Smooth muscle cell of the brain vasculature (primary cell): ENCODE measurements around the gene TCEAL9.
"Not testable (repeated sequence)": the region's sequence is repeated elsewhere in the genome, so short reads cannot be mapped to it uniquely, and the experiment has no call there.

Experiments used
- DNase-seq: peaks from one replicate; pipeline ENCODE4 v3.0.0-alpha.2; 2012; ENCODE audit warnings: low read depth, low spot score

The TCEAL9 gene

GRCh38 chrX:103373581-103373980 lies 17.3 kb downstream of the TCEAL9 start:
- no peak for DNase-seq

- no peak for DNase-seq
Observed at GRCh38 chrX:103376118-103376978, 20.0 kb downstream of the TCEAL9 start, which contains the start of gene BEX3. TSS of gene BEX3 (plus strand) at chrX:103376538. CDS start at chrX:103377522, 984 bp downstream.

GRCh38 chrX:103376979-103377324 lies 20.6 kb downstream of the TCEAL9 start:
- no peak for DNase-seq

- no peak for DNase-seq
Observed at GRCh38 chrX:103378990-103379389, 22.7 kb downstream of the TCEAL9 start.

- DNase-seq, result no peak
Observed at GRCh38 chrX:103382877-103383276, 26.6 kb downstream of the TCEAL9 start.

- no peak for DNase-seq
Observed at GRCh38 chrX:103384672-103385071, 28.4 kb downstream of the TCEAL9 start.

GRCh38 chrX:103385283-103385830 lies 29.1 kb downstream of the TCEAL9 start:
- not testable (repeated sequence) for DNase-seq

GRCh38 chrX:103386332-103386731 lies 30.0 kb downstream of the TCEAL9 start:
- no peak for DNase-seq

GRCh38 chrX:103393487-103393886 lies 37.2 kb downstream of the TCEAL9 start:
- DNase-seq, result no peak

GRCh38 chrX:103396186-103396585 lies 39.9 kb downstream of the TCEAL9 start:
- no peak for DNase-seq

GRCh38 chrX:103396660-103397059 lies 40.4 kb downstream of the TCEAL9 start:
- no peak for DNase-seq

- DNase-seq, result no peak
Observed at GRCh38 chrX:103397707-103398106, 41.4 kb downstream of the TCEAL9 start.

GRCh38 chrX:103398421-103398864 lies 42.1 kb downstream of the TCEAL9 start:
- peak; percentile 36 for DNase-seq

GRCh38 chrX:103399744-103400143 lies 43.4 kb downstream of the TCEAL9 start:
- no peak for DNase-seq

- no peak for DNase-seq
Observed at GRCh38 chrX:103400931-103401330, 44.6 kb downstream of the TCEAL9 start.

- DNase-seq, result peak; percentile 37
Observed at GRCh38 chrX:103404231-103405008, 48.1 kb downstream of the TCEAL9 start.

- no peak for DNase-seq
Observed at GRCh38 chrX:103405009-103405333, 48.7 kb downstream of the TCEAL9 start.

- DNase-seq, result no peak
Observed at GRCh38 chrX:103406256-103406655, 50.0 kb downstream of the TCEAL9 start.

- no peak for DNase-seq
Observed at GRCh38 chrX:103407776-103408175, 51.5 kb downstream of the TCEAL9 start.
